ENCODE data around the gene EDIL3.

DNA sequence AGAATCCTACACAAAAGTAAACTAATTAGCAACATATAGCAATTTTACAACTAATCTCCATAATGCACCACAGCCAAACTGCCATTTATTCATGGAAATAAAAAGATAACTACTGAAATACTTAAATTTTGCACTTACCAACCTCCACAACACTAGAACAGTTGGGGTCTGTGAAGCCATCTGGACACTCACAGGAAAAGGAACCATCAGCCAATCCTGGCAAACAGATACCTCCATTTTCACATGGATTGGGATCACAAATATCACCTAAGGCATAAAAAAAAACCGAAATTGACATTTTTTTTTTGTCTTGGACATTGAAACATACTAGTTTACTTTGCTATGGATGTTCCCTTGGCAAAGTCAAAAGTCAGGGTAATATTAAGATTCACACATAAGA is 130.7 kb downstream of the EDIL3 start:
- no peak for TF ChIP-seq EZH2 (IDR thresholded peaks at IDR 0.05; ENCODE audit: borderline replicate concordance, insufficient read depth, low read depth, low read length, poor library complexity, severe bottlenecking)
- TF ChIP-seq, protein P1, sequence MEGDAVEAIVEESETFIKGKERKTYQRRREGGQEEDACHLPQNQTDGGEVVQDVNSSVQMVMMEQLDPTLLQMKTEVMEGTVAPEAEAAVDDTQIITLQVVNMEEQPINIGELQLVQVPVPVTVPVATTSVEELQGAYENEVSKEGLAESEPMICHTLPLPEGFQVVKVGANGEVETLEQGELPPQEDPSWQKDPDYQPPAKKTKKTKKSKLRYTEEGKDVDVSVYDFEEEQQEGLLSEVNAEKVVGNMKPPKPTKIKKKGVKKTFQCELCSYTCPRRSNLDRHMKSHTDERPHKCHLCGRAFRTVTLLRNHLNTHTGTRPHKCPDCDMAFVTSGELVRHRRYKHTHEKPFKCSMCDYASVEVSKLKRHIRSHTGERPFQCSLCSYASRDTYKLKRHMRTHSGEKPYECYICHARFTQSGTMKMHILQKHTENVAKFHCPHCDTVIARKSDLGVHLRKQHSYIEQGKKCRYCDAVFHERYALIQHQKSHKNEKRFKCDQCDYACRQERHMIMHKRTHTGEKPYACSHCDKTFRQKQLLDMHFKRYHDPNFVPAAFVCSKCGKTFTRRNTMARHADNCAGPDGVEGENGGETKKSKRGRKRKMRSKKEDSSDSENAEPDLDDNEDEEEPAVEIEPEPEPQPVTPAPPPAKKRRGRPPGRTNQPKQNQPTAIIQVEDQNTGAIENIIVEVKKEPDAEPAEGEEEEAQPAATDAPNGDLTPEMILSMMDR (IDR thresholded peaks at IDR 0.05), result no peak

Data from B cell (primary cell).